ENCODE results near the gene HOMER3. TPM values are rescaled to one million over a fixed set of nuclear protein-coding genes. Genes with fewer than 3 reads are reported as not detected.

Gene HOMER3
- total and polyA plus RNA-seq, 9 of the 15 experiments (the other 6 are each of a cell fraction or from before 2014, with no cell fraction given) = 1.3 to 5.1 (median 3.7) TPM; not detected in 2

- no peak overlapping the region for H3K4me2 ChIP-seq (ENCODE audit: insufficient read depth, low read length)
- no peak for FAIRE-seq
- H3K36me3 ChIP-seq (ENCODE audit: control insufficient read depth, insufficient read depth, low read length) = no peaks in the 10 kb centered on the region
- ATAC-seq = no peak
- H2AFZ ChIP-seq (ENCODE audit: low read depth, low read length) = no peak overlapping the region
- no peaks in the 10 kb centered on the region; the same call in 1 of the 2 replicates for H4K20me1 ChIP-seq (replicated peaks; ENCODE audit: control insufficient read depth, insufficient read depth, low read length)
- intact Hi-C loops (cut with micrococcal nuclease) (no loop called here), in situ Hi-C loops (cut with MboI) (no loop called here)
- WGBS (ENCODE audit: insufficient coverage, low coverage, missing lambda C conversion rate) = 31% methylated on average over 3 of the region's 3 CpGs
- no peaks in the 10 kb centered on the region for H3K9me1 ChIP-seq (ENCODE audit: control insufficient read depth, insufficient read depth, low read length)
- peaks cover 0 to 8% of the 10 kb centered on the region in 2 experiments; a peak in 2 of 5 replicates for H3K4me1 ChIP-seq (replicated peaks in 1 of 2; ENCODE audit: control insufficient read depth in 2 of 2, insufficient read depth in 2 of 2, low read length in 2 of 2)
- no TSS peak for BruUV-seq (replicated peaks)
- ChIA-PET CTCF (ENCODE audit: low intra/inter-chr PET ratio) (no interaction called here), POLR2A (no interaction called here)
- no peak overlapping the region for H3K4me3 ChIP-seq
- no peak overlapping the region for H3K9ac ChIP-seq (ENCODE audit: insufficient read depth in 1 of 2, low read depth in 2 of 2, low read length in 2 of 2)
- H3K9me3 ChIP-seq (replicated peaks; ENCODE audit: control insufficient read depth, insufficient read depth, low read depth, low read length) = no peaks in the 10 kb centered on the region
- H3K27me3 ChIP-seq (ENCODE audit: control insufficient read depth in 2 of 2, insufficient read depth in 2 of 2, low read length in 2 of 2) = peaks cover 0 to 21% of the 10 kb centered on the region in 2 experiments; a peak in 1 of 5 replicates
- DNase-seq (ENCODE audit: extremely low read depth in 1 of 4, low spot score in 3 of 4) = no peak
- H3K79me2 ChIP-seq (ENCODE audit: control insufficient read depth, insufficient read depth, low read length) = no peaks in the 10 kb centered on the region
- no peak overlapping the region for H3K27ac ChIP-seq (ENCODE audit: extremely low read depth, low read depth, low read length)
- TF ChIP-seq TFE3 (CRISPR knock-in tag; IDR thresholded peaks at IDR 0.05) (no peak), RUNX1 (IDR thresholded peaks at IDR 0.05; ENCODE audit: low read depth) (no peak), YY1 (IDR thresholded peaks at IDR 0.05; ENCODE audit: borderline replicate concordance in 1 of 3, control insufficient read depth in 1 of 3, extremely low read depth in 1 of 3, insufficient read depth in 3 of 3, insufficient read length in 1 of 3, insufficient replicate concordance in 2 of 3, low read depth in 1 of 3, low read length in 2 of 3) (no peak), RBM25 (IDR thresholded peaks at IDR 0.05; ENCODE audit: low read depth, low read length, severe bottlenecking) (peak; percentile 70), PATZ1 (CRISPR knock-in tag; IDR thresholded peaks at IDR 0.05; ENCODE audit: borderline replicate concordance) (no peak), MAZ (CRISPR knock-in tag; conservative IDR thresholded peaks at IDR 0.05 in 1 of 2, IDR thresholded peaks at IDR 0.05 in 1 of 2) (no peak), ZNF146 (CRISPR knock-in tag; IDR thresholded peaks at IDR 0.05; ENCODE audit: unreplicated experiment) (no peak), CSDE1 (IDR thresholded peaks at IDR 0.05) (no peak), HLTF (IDR thresholded peaks at IDR 0.05) (no peak), KDM1A (IDR thresholded peaks at IDR 0.05) (peak in 1 of 2 experiments; percentile 52; a peak in 1 of 4 replicates), CHD2 (IDR thresholded peaks at IDR 0.05; ENCODE audit: low read depth, low read length) (no peak), FOSL1 (tag; conservative IDR thresholded peaks at IDR 0.05) (no peak), BCOR (IDR thresholded peaks at IDR 0.05) (peak; percentile 69; the same call in 1 of the 2 replicates), HDAC2 (IDR thresholded peaks at IDR 0.05) (peak; percentile 43; the same call in 1 of the 2 replicates), TEAD1 (CRISPR knock-in tag; IDR thresholded peaks at IDR 0.05) (no peak)
These were observed 8.8 kb upstream of the HOMER3 start for GRCh38 chr19:18949858-18950257.
